CD14-positive monocyte (primary cell): ENCODE results near the gene FAIM2. TPM values are rescaled to one million over a fixed set of nuclear protein-coding genes. Genes with fewer than 3 reads are reported as not detected.

Source experiments
- DNase-seq, 3 donors: peaks; one replicate each; pipeline ENCODE4 v3.0.0-alpha.2; 2011 to 2022
- H2AFZ ChIP-seq: 2 replicates; pipeline ENCODE4 v1.6.0; 2012; ENCODE audit warnings: mild to moderate bottlenecking, low read depth, low read length, inconsistent platforms; ENCODE audit not compliant: insufficient read depth, poor library complexity, severe bottlenecking
- H3K27ac ChIP-seq, 2 donors: 1 replicate in 1 of 2; 2 replicates in 1 of 2; pipeline ENCODE4 v1.5.1; 2012 to 2013; ENCODE audit warnings: low read length in 2 of 2, control low read depth in 1 of 2, inconsistent platforms in 1 of 2, low read depth in 1 of 2, mild to moderate bottlenecking in 1 of 2
- H3K27me3 ChIP-seq, 2 donors: one replicate each; pipeline versions ENCODE4 v1.6.0 to v1.6.1; 2011 to 2013; ENCODE audit warnings: low read length in 2 of 2; ENCODE audit not compliant: control insufficient read depth in 2 of 2, insufficient read depth in 2 of 2
- H3K36me3 ChIP-seq, 2 donors: replicated peaks in 1 of 2; 1 replicate in 1 of 2; 2 replicates in 1 of 2; pipeline versions ENCODE4 v1.5.1 to v1.6.1; 2012 to 2013; ENCODE audit warnings: low read length in 2 of 2, control low read depth in 1 of 2, inconsistent platforms in 1 of 2, mild to moderate bottlenecking in 1 of 2; ENCODE audit not compliant: insufficient read depth in 2 of 2, control insufficient read depth in 1 of 2
- H3K4me1 ChIP-seq, 2 donors: 1 replicate in 1 of 2; 2 replicates in 1 of 2; pipeline versions ENCODE4 v1.5.1 to v1.6.1; 2012 to 2013; ENCODE audit warnings: low read length in 2 of 2, control low read depth in 1 of 2, inconsistent platforms in 1 of 2, mild to moderate bottlenecking in 1 of 2, moderate library complexity in 1 of 2; ENCODE audit not compliant: insufficient read depth in 2 of 2, control insufficient read depth in 1 of 2
- H3K4me2 ChIP-seq: replicated peaks from 2 replicates; pipeline ENCODE3; 2012; ENCODE audit warnings: low read length, moderate library complexity, mild to moderate bottlenecking; ENCODE audit not compliant: poor library complexity, severe bottlenecking; ENCODE audit errors: extremely low read depth
- H3K4me3 ChIP-seq, 3 experiments: fragments of 200-600 bp in 1 of 3; sonication (generic) in 1 of 3; replicated peaks in 1 of 3; 1 replicate in 2 of 3; 2 replicates in 1 of 3; pipeline ENCODE4 v1.5.1; 2011 to 2013; ENCODE audit warnings: low read length in 3 of 3, mild to moderate bottlenecking in 3 of 3, control low read depth in 2 of 3, low read depth in 2 of 3, inconsistent platforms in 1 of 3, moderate library complexity in 1 of 3
- H3K79me2 ChIP-seq: 2 replicates; pipeline ENCODE4 v1.6.0; 2012; ENCODE audit warnings: mild to moderate bottlenecking, control low read depth, inconsistent platforms, low read length, moderate library complexity; ENCODE audit not compliant: insufficient read depth
- H3K9ac ChIP-seq: 2 replicates; pipeline ENCODE4 v1.6.0; 2017; ENCODE audit warnings: low read length, mild to moderate bottlenecking; ENCODE audit not compliant: insufficient read depth, poor library complexity, severe bottlenecking
- H3K9me3 ChIP-seq, 2 donors: replicated peaks in 1 of 2; 1 replicate in 1 of 2; 2 replicates in 1 of 2; pipeline versions ENCODE4 v1.5.1 to v1.6.1; 2012 to 2013; ENCODE audit warnings: low read length in 2 of 2, control low read depth in 1 of 2; ENCODE audit not compliant: control insufficient read depth in 1 of 2, insufficient read depth in 1 of 2
- H4K20me1 ChIP-seq: 2 replicates; pipeline ENCODE4 v1.6.0; 2012; ENCODE audit warnings: mild to moderate bottlenecking, low read length, control low read depth, moderate library complexity; ENCODE audit not compliant: insufficient read depth
- H3K27ac Mint-ChIP-seq, 7 donors: one replicate each; pipeline ENCODE4 v1.8.0; 2020; ENCODE audit warnings: mild to moderate bottlenecking in 7 of 7, mixed read lengths in 7 of 7, moderate library complexity in 6 of 7, inconsistent platforms in 2 of 7
- H3K27me3 Mint-ChIP-seq, 3 donors: one replicate each; pipeline ENCODE4 v1.8.0; 2021 to 2022; ENCODE audit warnings: low read depth in 3 of 3, mild to moderate bottlenecking in 3 of 3, mixed read lengths in 3 of 3, moderate library complexity in 3 of 3, inconsistent platforms in 1 of 3
- H3K36me3 Mint-ChIP-seq, 2 donors: one replicate each; pipeline ENCODE4 v1.8.0; 2020; ENCODE audit warnings: mixed read lengths in 2 of 2, inconsistent platforms in 1 of 2, mild to moderate bottlenecking in 1 of 2
- H3K4me1 Mint-ChIP-seq: one replicate; pipeline ENCODE4 v1.8.0; 2020; ENCODE audit warnings: mild to moderate bottlenecking, mixed read lengths
- H3K4me3 Mint-ChIP-seq, 2 donors: one replicate each; pipeline ENCODE4 v1.8.0; 2020; ENCODE audit warnings: mild to moderate bottlenecking in 2 of 2, mixed read lengths in 2 of 2, moderate library complexity in 1 of 2
- H3K9me3 Mint-ChIP-seq, 7 donors: one replicate each; pipeline ENCODE4 v1.8.0; 2020 to 2022; ENCODE audit warnings: mixed read lengths in 7 of 7, mild to moderate bottlenecking in 6 of 7, moderate library complexity in 6 of 7, inconsistent platforms in 2 of 7
- WGBS: methylation state at CpG from one replicate; pipeline ENCODE4 v1.1.5; 2013; ENCODE audit warnings: missing lambda C conversion rate; ENCODE audit not compliant: insufficient coverage; 5-methylcytosine and 5-hydroxymethylcytosine counted together
- intact Hi-C, 2 donors: fragments of 100-400 bp; cut with micrococcal nuclease; formaldehyde crosslinking; loops; one replicate each; pipeline versions ENCODE4 v1.15.0 to v1.15.1; 2023
- polyA plus RNA-seq, 3 donors: library from polyadenylated mRNA; depleted of rRNA in 1 of 3; unstranded in 2 of 3; stranded (reverse) in 1 of 3; fragments of 300-500 nt in 2 of 3; fragments of >200 nt in 1 of 3; fragmentation: Illumina TruSeq in 2 of 3; gene quantifications; 1 replicate in 2 of 3; 2 replicates in 1 of 3; pipeline ENCODE4 v1.2.3, GENCODE V29; 2012 to 2021
- TF ChIP-seq, protein P1 (sequence below): fragments of 200-600 bp; IDR thresholded peaks from one replicate; pipeline ENCODE4 v1.8.0; 2022; ENCODE audit warnings: antibody characterized with exemption, mild to moderate bottlenecking

FAIM2 gene
- polyA plus RNA-seq, 3 donors = not detected

DNA sequence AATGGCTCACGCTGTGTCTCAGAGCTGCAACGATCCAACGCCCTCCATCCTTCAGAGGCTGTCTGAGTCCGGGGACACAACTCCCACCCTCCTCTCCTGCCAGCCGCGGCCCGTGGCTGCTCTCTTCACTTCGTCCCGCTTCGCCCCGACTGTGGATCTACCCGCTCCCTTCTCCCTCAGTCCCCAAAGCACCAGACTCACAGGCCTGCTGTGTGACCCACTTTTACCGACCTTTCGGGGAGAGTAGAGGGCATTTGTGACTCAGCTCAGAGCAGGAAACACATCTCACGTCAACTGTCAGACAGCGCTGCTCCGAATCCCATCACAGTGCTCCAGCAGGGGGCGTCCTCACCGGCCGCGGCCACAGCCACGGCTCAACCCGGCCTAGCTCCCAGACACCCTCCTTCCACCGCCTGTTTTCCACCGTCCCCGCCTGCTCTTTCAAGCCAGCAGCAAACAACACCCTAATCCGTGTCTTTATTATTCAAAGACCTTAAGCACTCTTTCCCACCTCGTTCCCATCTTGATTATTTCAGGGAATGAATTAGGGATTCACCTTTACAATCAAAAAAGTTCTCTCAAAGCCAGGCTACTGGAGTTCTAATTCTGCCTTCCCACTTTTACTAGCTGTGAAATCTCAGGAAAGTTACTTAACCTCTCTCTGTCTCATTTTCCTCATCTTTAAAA is 41.8 kb upstream of the FAIM2 start:
- peaks cover 50% of the 10 kb centered on the region for H3K4me1 Mint-ChIP-seq
- no peak overlapping the region for H3K9ac ChIP-seq
- H3K4me1 ChIP-seq = peaks cover 27 to 33% of the 10 kb centered on the region in 2 donors
- DNase-seq = peak; percentile 78 to 91 (median 78)
- no peaks in the 10 kb centered on the region for H3K79me2 ChIP-seq
- H3K27ac ChIP-seq = no peak overlapping the region
- intact Hi-C loops = no loop called here
- no peaks in the 10 kb centered on the region for H4K20me1 ChIP-seq
- H3K9me3 ChIP-seq = no peaks in the 10 kb centered on the region
- TF ChIP-seq, protein P1, sequence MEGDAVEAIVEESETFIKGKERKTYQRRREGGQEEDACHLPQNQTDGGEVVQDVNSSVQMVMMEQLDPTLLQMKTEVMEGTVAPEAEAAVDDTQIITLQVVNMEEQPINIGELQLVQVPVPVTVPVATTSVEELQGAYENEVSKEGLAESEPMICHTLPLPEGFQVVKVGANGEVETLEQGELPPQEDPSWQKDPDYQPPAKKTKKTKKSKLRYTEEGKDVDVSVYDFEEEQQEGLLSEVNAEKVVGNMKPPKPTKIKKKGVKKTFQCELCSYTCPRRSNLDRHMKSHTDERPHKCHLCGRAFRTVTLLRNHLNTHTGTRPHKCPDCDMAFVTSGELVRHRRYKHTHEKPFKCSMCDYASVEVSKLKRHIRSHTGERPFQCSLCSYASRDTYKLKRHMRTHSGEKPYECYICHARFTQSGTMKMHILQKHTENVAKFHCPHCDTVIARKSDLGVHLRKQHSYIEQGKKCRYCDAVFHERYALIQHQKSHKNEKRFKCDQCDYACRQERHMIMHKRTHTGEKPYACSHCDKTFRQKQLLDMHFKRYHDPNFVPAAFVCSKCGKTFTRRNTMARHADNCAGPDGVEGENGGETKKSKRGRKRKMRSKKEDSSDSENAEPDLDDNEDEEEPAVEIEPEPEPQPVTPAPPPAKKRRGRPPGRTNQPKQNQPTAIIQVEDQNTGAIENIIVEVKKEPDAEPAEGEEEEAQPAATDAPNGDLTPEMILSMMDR = peak; percentile 89
- H3K4me3 ChIP-seq = peak overlapping the region in 1 of 3 experiments; percentile 43
- peak overlapping the region; percentile 54 to 92 for H3K4me3 Mint-ChIP-seq
- H3K27me3 ChIP-seq = peaks cover 0 to 48% of the 10 kb centered on the region in 2 donors
- no peaks in the 10 kb centered on the region for H3K36me3 Mint-ChIP-seq
- WGBS = 8% methylated on average over 20 of the region's 28 CpGs
- H3K4me2 ChIP-seq = peak overlapping the region; percentile 48
- peak overlapping the region in 5 of 7 donors; percentile 46 to 81 (median 47) for H3K27ac Mint-ChIP-seq
- peaks cover 46 to 66% (median 55%) of the 10 kb centered on the region in 3 donors for H3K27me3 Mint-ChIP-seq
- H3K36me3 ChIP-seq = no peaks in the 10 kb centered on the region
- peak overlapping the region; percentile 73 for H2AFZ ChIP-seq
- H3K9me3 Mint-ChIP-seq = peaks cover 0 to 2% (median 0%) of the 10 kb centered on the region in 7 donors

DNA sequence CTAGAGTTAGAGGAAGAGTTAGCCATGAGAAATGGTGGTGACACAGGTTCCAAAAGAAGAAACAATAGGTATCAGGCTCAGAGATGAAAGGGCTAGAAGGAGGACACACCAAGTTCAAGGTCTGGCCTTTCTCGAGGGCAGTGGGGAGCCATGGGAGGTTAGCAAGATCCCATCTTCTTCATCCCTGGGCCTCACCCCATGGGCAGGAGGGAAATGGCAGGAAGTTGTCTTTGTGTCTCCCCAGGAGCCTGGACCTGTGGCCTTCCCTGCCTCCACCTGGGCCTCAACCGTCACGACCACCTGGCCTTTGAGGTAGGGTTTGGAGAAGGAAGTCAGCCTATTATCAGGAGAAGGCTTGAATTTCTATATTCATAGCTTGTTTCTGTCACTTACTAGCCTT is 41.0 kb upstream of the FAIM2 start:
- Histone ChIP-seq H3K4me2 (no peak overlapping the region), H3K9ac (no peak overlapping the region), H3K27me3 (peaks cover 0 to 41% of the 10 kb centered on the region in 2 donors), H3K27ac (no peak overlapping the region), H3K4me3 (no peak overlapping the region), H3K4me1 (peaks cover 27 to 32% of the 10 kb centered on the region in 2 donors), H2AFZ (peak overlapping the region; percentile 50), H3K79me2 (no peaks in the 10 kb centered on the region), H3K9me3 (no peaks in the 10 kb centered on the region), H4K20me1 (no peaks in the 10 kb centered on the region), H3K36me3 (no peaks in the 10 kb centered on the region)
- intact Hi-C loops = no loop called here
- no peak for DNase-seq
- TF ChIP-seq, protein P1 = no peak
- WGBS = no CpG with 5 or more reads among the region's 3 CpGs
- Mint-ChIP-seq H3K4me1 (peaks cover 49% of the 10 kb centered on the region), H3K36me3 (no peaks in the 10 kb centered on the region), H3K9me3 (peaks cover 0 to 2% (median 0%) of the 10 kb centered on the region in 7 donors), H3K4me3 (peak overlapping the region; percentile 39 to 54), H3K27ac (no peak overlapping the region), H3K27me3 (peaks cover 39 to 63% (median 53%) of the 10 kb centered on the region in 3 donors)
